GM13976 (cell line): ENCODE results near the gene LYRM4.

Source experiments
- DNase-seq: peaks from one replicate; pipeline ENCODE4 v3.0.0; 2012; ENCODE audit warnings: low spot score
- in situ Hi-C: fragments of 300-500 bp; cut with MboI; formaldehyde crosslinking; loops from one replicate; pipeline ENCODE4 v1.12.0; 2022; ENCODE audit warnings: low sequenced_read_pairs, mixed read lengths, inconsistent platforms; ENCODE audit not compliant: unreplicated experiment
- TF ChIP-seq, protein P1 (sequence below): IDR thresholded peaks from 2 replicates; pipeline ENCODE4 v1.5.1; 2012; ENCODE audit warnings: borderline replicate concordance, mild to moderate bottlenecking; ENCODE audit not compliant: insufficient read depth; ENCODE audit errors: extremely low read depth, missing control alignments, control extremely low read depth

The LYRM4 gene

DNA sequence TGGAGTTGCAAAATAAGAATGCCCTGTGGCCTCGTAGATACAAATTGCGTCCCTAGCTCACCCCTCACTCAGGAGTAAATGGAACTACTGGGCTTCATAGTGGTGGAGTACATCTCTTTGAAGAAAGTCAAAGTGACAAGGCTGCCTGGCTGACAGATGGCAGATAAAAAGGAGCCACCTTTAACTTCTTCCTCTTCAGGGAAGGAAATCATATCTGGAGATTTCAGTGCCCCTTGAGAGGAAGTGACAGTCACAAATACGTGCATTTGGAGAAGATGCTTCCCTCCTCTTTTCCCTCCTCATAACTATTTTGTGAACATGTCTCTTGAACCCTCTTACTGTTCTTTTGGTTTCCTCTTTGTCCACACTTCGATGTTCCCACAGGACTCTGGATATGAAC, 132.4 kb downstream of the LYRM4 start:
- TF ChIP-seq, protein P1, sequence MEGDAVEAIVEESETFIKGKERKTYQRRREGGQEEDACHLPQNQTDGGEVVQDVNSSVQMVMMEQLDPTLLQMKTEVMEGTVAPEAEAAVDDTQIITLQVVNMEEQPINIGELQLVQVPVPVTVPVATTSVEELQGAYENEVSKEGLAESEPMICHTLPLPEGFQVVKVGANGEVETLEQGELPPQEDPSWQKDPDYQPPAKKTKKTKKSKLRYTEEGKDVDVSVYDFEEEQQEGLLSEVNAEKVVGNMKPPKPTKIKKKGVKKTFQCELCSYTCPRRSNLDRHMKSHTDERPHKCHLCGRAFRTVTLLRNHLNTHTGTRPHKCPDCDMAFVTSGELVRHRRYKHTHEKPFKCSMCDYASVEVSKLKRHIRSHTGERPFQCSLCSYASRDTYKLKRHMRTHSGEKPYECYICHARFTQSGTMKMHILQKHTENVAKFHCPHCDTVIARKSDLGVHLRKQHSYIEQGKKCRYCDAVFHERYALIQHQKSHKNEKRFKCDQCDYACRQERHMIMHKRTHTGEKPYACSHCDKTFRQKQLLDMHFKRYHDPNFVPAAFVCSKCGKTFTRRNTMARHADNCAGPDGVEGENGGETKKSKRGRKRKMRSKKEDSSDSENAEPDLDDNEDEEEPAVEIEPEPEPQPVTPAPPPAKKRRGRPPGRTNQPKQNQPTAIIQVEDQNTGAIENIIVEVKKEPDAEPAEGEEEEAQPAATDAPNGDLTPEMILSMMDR = no peak
- in situ Hi-C loops = no loop called here
- DNase-seq = no peak

DNA sequence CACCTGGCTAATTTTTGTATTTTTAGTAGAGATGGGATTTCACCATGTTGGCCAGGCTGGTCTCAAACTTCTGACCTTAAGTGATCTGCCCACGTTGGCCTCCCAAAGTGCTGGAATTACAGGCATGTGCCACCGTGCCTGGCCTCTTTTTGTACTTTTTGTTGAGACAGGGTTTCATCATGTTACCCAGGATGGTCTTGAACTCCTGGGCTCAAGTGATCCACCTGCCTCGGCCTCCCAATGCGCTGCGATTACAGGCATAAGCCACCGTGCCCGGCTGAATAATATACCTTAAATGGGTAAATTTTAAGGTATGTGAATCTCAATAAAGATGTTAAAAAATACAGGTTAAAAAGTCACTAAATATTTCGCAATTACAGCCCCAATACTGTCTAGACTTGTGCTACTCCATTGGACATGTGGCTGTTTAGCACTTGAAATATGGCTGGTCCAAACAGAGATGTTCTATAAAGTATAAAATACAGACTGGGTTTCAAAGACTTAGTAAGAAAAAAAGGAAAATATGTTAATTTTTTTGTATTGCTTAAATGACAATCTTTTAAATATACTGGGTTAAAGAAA, 133.6 kb downstream of the LYRM4 start:
- in situ Hi-C loops = no loop called here
- DNase-seq = no peak
- TF ChIP-seq, protein P1 = no peak

DNA sequence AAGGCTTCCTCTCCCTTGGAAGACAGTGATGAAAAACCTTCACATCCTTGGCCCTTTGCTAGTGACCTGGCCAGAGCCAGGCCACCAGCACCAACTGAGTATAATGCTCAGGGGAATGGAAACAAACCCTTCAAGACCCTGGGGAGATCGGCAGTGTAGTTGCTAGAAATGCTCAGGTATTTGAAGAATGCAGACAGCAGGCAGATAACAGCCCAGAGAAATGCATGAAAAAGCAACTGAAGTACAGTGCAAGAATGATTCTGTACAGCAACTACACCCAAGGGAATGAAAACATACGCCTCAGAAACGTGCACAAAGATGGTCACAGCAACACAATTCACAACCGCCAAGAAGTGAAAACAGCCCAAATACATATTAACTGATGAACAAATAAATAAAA, 134.5 kb downstream of the LYRM4 start:
- TF ChIP-seq, protein P1 = no peak
- no peak for DNase-seq
- in situ Hi-C loops = no loop called here

DNA sequence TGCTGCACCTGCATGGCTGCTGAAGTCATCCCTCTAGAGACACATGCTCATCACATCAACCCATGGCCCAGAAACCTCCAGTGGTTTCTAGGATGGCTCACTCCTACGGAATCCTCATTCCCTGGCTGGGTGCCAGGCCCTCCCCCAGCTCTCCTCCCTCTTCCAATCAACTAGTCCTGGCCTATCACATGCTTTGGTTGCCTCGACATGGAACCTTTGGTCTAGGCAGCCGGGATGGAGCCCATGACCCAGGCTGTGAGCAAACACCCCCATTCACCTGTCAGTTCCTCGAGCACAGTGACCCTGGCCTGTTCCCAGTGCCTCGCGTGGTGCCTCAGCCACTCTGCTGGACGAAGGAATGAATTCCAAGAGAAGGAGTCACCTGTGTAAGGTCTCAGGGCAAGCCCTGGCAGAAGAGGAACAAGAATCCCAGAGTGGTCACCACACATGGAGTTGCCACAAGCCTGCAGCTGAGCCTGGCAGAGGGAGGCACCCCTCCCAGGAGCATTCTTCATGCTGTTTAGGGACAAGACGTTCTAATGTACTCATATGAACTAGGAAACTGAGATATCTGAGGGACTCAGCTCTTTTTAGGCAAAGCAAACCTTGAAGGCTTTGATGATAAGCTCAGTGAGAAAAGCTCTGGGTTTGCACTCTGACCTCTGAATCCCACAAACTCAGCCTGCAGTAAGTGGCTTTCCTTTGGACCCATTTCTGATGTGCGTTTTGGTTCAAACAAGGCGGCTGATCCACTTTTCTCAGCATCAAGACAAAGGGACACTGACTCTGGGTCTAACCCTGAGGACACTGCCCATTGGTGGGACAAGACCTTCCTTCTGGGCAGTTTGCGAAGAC, 135.4 kb downstream of the LYRM4 start:
- TF ChIP-seq, protein P1 = no peak
- in situ Hi-C loops = no loop called here
- DNase-seq = no peak

DNA sequence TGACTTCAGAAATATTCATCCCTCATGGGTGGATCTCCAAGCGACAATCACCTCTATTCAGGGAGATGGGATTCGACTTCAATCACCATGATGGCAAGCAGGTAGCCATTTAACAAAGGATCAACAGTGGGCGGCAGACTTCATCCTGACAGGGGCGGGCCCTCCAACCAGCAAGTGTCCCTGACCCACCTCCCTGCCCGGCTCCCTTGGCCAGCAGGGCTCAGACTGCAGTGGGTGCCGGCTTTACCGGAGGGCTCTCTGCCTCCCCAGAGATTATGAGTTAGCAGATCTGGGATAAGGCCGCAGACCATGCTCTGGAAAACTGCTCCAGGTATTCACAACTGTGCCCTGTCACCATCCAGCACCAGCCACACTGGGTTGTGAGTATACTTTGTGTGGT, 136.2 kb downstream of the LYRM4 start:
- TF ChIP-seq, protein P1 = no peak
- no peak for DNase-seq
- in situ Hi-C loops = no loop called here

DNA sequence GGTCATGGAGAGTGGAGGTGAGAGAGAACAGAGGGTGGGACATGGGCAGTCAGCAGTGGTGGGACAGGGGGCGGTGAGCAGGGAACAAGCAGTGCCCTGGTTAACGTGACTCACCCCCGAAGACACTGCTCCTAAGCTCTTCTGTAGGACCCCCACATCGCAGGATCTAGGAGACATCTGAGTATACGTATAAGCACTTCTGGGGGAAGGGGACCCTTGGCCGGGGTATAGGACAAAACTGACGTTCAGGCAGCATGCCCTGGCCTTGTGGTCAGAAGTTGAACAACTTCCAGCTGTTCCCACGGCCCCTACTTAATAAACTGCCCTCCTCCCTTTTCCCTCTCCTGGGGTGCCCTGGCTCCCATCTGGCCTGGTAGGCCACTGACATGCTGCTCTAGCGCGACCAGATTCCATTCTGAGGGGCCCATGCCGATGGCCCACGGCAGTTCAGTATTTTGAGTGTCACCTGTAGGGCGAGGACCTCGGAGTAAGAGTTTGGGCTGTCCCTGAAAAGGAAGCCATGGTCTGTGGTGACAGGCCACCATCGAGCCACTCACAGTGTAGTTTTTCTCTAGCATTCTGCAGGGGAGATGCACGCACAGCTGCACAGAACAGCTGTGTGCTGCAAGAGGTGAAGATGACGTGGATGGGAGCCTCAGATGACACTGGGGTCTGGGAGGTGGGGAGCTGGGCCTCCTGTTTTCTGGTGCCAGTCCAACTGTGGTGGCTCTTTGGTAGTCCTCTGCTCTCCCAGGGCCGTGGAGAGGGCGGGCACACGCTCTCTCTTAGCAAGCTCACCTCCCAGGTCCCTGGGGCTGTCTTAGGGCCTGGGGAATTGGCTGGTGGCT, 137.2 kb downstream of the LYRM4 start:
- DNase-seq = no peak
- TF ChIP-seq, protein P1 = no peak
- in situ Hi-C loops = no loop called here
